Adrenal gland (tissue), 12 donors: ENCODE measurements around the gene SLC11A1. TPM values are rescaled to one million over a fixed set of nuclear protein-coding genes. Genes with fewer than 3 reads are reported as not detected.

ENCODE experiments used
- DNase-seq, 7 donors: peaks; one replicate each; pipeline ENCODE4 v3.0.0-alpha.2; 2019 to 2020
- H3K27ac ChIP-seq, 5 donors: fragments of 200-600 bp; sonication (generic) in 4 of 5; 1 replicate in 3 of 5; 2 replicates in 2 of 5; pipeline versions ENCODE4 v1.5.1 to v1.8.0; 2016 to 2020; ENCODE audit warnings: mild to moderate bottlenecking in 1 of 5
- H3K27me3 ChIP-seq: fragments of 200-600 bp; 2 replicates; pipeline ENCODE4 v1.8.0; 2021
- H3K36me3 ChIP-seq, 2 donors: fragments of 200-600 bp; replicated peaks in 1 of 2; 1 replicate in 1 of 2; 2 replicates in 1 of 2; pipeline versions ENCODE4 v1.5.1 to v1.8.0; 2018 to 2022
- H3K4me1 ChIP-seq, 2 donors: fragments of 200-600 bp; replicated peaks in 1 of 2; 1 replicate in 1 of 2; 2 replicates in 1 of 2; pipeline versions ENCODE4 v1.5.1 to v1.8.0; 2018 to 2021
- H3K4me3 ChIP-seq, 4 donors: fragments of 200-600 bp; sonication (generic) in 3 of 4; one replicate each; pipeline ENCODE4 v1.5.1; 2016 to 2018
- H3K9me3 ChIP-seq, 3 donors: fragments of 200-600 bp; sonication (generic) in 1 of 3; replicated peaks in 1 of 3; 1 replicate in 2 of 3; 2 replicates in 1 of 3; pipeline versions ENCODE4 v1.5.1 to v1.8.0; 2016 to 2021
- CTCF ChIP-seq, 6 experiments: fragments of 450-650 bp in 4 of 6; fragments of 200-600 bp in 2 of 6; sonication (generic) in 1 of 6; IDR thresholded peaks; 1 replicate in 5 of 6; 2 replicates in 1 of 6; pipeline versions ENCODE4 v1.5.1 to v1.8.0; 2016 to 2021; ENCODE audit warnings: antibody characterized with exemption in 6 of 6, mild to moderate bottlenecking in 2 of 6, moderate library complexity in 1 of 6
- POLR2A ChIP-seq, 2 donors: fragments of 450-650 bp; IDR thresholded peaks; one replicate each; pipeline ENCODE4 v1.6.1; 2017; ENCODE audit warnings: antibody characterized with exemption in 2 of 2, mild to moderate bottlenecking in 2 of 2, moderate library complexity in 1 of 2
- WGBS, 4 donors: extraction: QIAGEN DNeasy Blood & Tissue Kit in 2 of 4; methylation state at CpG; one replicate each; pipeline versions ENCODE4 v1.1.5 to v1.1.7; 2013 to 2017; 5-methylcytosine and 5-hydroxymethylcytosine counted together
- intact Hi-C, 2 donors: fragments of 100-400 bp; cut with DNase I; formaldehyde crosslinking; loops; one replicate each; pipeline versions ENCODE4 v1.14.1 to v1.15.0; 2022 to 2023
- polyA plus RNA-seq, 3 donors: library from polyadenylated mRNA; stranded (reverse); fragments of 200-250 nt in 2 of 3; fragments of 350-450 nt in 1 of 3; fragmentation: Illumina TruSeq in 1 of 3; extraction: RNeasy Lipid Tissue Mini Kit (QIAGEN cat#74804) in 1 of 3; gene quantifications; one replicate each; pipeline ENCODE4 v1.2.3, GENCODE V29; 2013 to 2014
- total RNA-seq, 9 donors: library from RNA; depleted of rRNA in 4 of 9; stranded (reverse); fragments of >200 nt in 4 of 9; fragments of 120-200 nt in 1 of 9; fragmentation: NEBNext Ultra II Directional in 1 of 9; extraction: Animal tissue kit (Norgen Biotek cat#: 25700) in 1 of 9; gene quantifications; one replicate each; pipeline versions ENCODE4 v1.1.0 to v1.2.4, GENCODE V29; 2013 to 2023
- donor health status: healthy with polysubstance abuse.
- donor health status: Bipolar disorder and iron deficiency.
- donor health status: DM: yes; HTN: yes; CAD: no.
- donor health status: DM: no; HTN: no; CAD: no.
- donor health status: DM: no; HTN: no; CAD: no.
- donor health status: DM: yes; HTN: yes; CAD: no.

Gene SLC11A1
- total and polyA plus RNA-seq, 12 donors, result 1.1 to 89.9 (median 30.9) TPM

- DNase-seq, result no peak
- Histone ChIP-seq H3K36me3 (no peaks in the 10 kb centered on the region), H3K27me3 (no peaks in the 10 kb centered on the region), H3K4me3 (no peak overlapping the region), H3K9me3 (peaks cover 0 to 11% (median 0%) of the 10 kb centered on the region in 3 donors), H3K27ac (no peak overlapping the region), H3K4me1 (peaks cover 0 to 6% of the 10 kb centered on the region in 2 donors)
- intact Hi-C loops, result loop anchor here in 1 of 2 donors (10.0 kb wide), 1 partner anchor 49 kb away; no protein-coding TSS in a partner anchor
- TF ChIP-seq POLR2A (IDR thresholded peaks at IDR 0.05), result no peak
- no peak for TF ChIP-seq CTCF (IDR thresholded peaks at IDR 0.05)
- WGBS, 4 donors, result 87 to 95% (median 90%) methylated on average over 14 of the region's 14 CpGs
Measured at GRCh38 chr2:218354045-218354444, 28.0 kb upstream of the SLC11A1 start.

- TF ChIP-seq POLR2A (IDR thresholded peaks at IDR 0.05), result no peak
- TF ChIP-seq CTCF (IDR thresholded peaks at IDR 0.05), result no peak
- H3K9me3 ChIP-seq, result peaks cover 0 to 11% (median 0%) of the 10 kb centered on the region in 3 donors
- H3K4me1 ChIP-seq, result peaks cover 0 to 6% of the 10 kb centered on the region in 2 donors
- 61 to 71% (median 65%) methylated on average over 16 to 20 of the region's 20 CpGs for WGBS, 4 donors
- intact Hi-C loops, result loop anchor here (5.0 to 10.0 kb wide), 2 partner anchors 50 to 53 kb away; no protein-coding TSS in a partner anchor
- no peaks in the 10 kb centered on the region for H3K36me3 ChIP-seq
- no peak overlapping the region for H3K27ac ChIP-seq
- no peak overlapping the region for H3K4me3 ChIP-seq
- H3K27me3 ChIP-seq, result no peaks in the 10 kb centered on the region
- no peak for DNase-seq
Measured at GRCh38 chr2:218354850-218355443, 27.1 kb upstream of the SLC11A1 start.

- Histone ChIP-seq H3K9me3 (no peaks in the 10 kb centered on the region), H3K4me1 (peaks cover 0 to 6% of the 10 kb centered on the region in 2 donors), H3K27me3 (no peaks in the 10 kb centered on the region), H3K36me3 (no peaks in the 10 kb centered on the region), H3K4me3 (no peak overlapping the region), H3K27ac (no peak overlapping the region)
- intact Hi-C loops, result loop anchor here (5.0 to 10.0 kb wide), 2 partner anchors 53 to 55 kb away; no protein-coding TSS in a partner anchor
- TF ChIP-seq CTCF (IDR thresholded peaks at IDR 0.05) (no peak), POLR2A (IDR thresholded peaks at IDR 0.05) (no peak)
- DNase-seq, result peak in 2 of 7 donors; percentile 55 to 69
- WGBS, 4 donors, result 63 to 78% (median 70%) methylated on average over 13 to 17 of the region's 17 CpGs
Measured at GRCh38 chr2:218357236-218358177, 24.6 kb upstream of the SLC11A1 start.

- H3K4me1 ChIP-seq, result peaks cover 0 to 6% of the 10 kb centered on the region in 2 donors
- peak overlapping the region in 1 of 5 donors; percentile 26 for H3K27ac ChIP-seq
- no peak overlapping the region for H3K4me3 ChIP-seq
- no peaks in the 10 kb centered on the region for H3K27me3 ChIP-seq
- no peaks in the 10 kb centered on the region for H3K36me3 ChIP-seq
- intact Hi-C loops, result no loop called here
- DNase-seq, result peak in 3 of 7 donors; percentile 38 to 55 (median 52)
- H3K9me3 ChIP-seq, result no peaks in the 10 kb centered on the region
- 80 to 89% (median 85%) methylated on average over 3 to 4 of the region's 4 CpGs for WGBS, 4 donors
- TF ChIP-seq POLR2A (IDR thresholded peaks at IDR 0.05), result no peak
- no peak for TF ChIP-seq CTCF (IDR thresholded peaks at IDR 0.05)
Measured at GRCh38 chr2:218360453-218360852, 21.6 kb upstream of the SLC11A1 start.
